ENCODE results near the gene ATP11A.

ATP11A gene

DNA sequence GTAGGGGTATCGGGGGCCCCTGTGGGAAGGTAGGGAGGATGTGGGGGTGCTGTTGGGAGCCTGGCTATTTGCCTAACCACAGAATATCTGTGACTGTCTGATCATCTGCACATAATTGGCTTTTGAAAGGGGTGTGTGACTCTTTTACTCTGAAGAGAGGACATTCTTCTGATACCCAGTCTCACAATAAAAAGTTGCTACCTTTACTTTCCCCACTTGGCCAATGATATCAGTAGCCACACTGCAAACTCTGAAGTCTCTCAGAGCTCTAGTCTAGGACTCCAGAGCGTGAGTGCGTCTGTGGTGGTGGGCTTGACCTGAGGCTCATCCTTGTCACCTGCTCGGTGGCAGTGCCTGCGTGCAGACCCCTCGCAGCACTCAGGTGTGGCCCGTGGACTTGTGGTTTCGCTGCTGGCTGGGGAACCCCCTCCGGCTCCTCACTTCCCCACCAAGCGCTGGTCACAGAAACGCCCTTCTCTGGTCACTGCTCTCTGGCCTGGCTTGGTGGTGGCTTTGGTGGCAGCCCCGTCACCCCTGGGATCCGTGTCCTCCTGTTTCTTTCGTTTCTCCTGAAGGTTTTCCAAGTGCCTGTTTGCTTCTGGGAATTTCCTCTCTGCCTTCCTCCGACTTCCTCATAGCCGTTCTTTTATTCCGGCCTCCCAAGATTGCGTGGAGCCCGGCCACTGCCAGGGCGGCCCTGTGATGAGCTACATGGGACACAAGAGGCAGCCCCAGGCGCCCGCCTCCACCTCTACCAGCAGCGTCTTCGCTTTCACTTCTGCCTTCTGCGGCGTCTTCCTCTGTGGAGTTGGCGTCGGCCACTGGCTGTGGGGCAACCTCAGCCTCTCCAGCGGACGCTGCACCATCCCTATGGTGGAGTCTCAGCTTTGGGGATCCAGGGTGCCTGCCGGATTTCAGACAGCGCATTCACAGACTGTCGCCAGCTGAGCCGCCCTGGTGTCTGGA is 78.0 kb downstream of the ATP11A start:
- Histone ChIP-seq H3K9ac (ENCODE audit: low read depth, low read length) (no peak overlapping the region), H3K9me3 (ENCODE audit: insufficient read depth, low read length, severe bottlenecking) (no peaks in the 10 kb centered on the region), H2AFZ (ENCODE audit: low read depth, low read length) (no peak overlapping the region), H3K79me2 (ENCODE audit: insufficient read depth, low read length) (peaks cover 48% of the 10 kb centered on the region), H3K4me1 (ENCODE audit: insufficient read depth, low read length) (no peaks in the 10 kb centered on the region), H3K4me3 (ENCODE audit: low read depth in 1 of 2, low read length in 2 of 2) (no peak overlapping the region), H4K20me1 (ENCODE audit: insufficient read depth, low read length) (peaks cover 74% of the 10 kb centered on the region), H3K36me3 (ENCODE audit: insufficient read depth, low read length) (no peaks in the 10 kb centered on the region), H3K27ac (ENCODE audit: low read length) (no peak overlapping the region), H3K4me2 (ENCODE audit: insufficient read depth, low read length) (no peak overlapping the region), H3K27me3 (ENCODE audit: insufficient read depth, low read length, poor library complexity) (no peaks in the 10 kb centered on the region)
- ATAC-seq (ENCODE audit: insufficient read depth, low read depth) (no peak), DNase-seq (no peak)
- TF ChIP-seq, protein P1, sequence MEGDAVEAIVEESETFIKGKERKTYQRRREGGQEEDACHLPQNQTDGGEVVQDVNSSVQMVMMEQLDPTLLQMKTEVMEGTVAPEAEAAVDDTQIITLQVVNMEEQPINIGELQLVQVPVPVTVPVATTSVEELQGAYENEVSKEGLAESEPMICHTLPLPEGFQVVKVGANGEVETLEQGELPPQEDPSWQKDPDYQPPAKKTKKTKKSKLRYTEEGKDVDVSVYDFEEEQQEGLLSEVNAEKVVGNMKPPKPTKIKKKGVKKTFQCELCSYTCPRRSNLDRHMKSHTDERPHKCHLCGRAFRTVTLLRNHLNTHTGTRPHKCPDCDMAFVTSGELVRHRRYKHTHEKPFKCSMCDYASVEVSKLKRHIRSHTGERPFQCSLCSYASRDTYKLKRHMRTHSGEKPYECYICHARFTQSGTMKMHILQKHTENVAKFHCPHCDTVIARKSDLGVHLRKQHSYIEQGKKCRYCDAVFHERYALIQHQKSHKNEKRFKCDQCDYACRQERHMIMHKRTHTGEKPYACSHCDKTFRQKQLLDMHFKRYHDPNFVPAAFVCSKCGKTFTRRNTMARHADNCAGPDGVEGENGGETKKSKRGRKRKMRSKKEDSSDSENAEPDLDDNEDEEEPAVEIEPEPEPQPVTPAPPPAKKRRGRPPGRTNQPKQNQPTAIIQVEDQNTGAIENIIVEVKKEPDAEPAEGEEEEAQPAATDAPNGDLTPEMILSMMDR (IDR thresholded peaks at IDR 0.05; ENCODE audit: borderline replicate concordance, extremely low read depth, low read length, poor library complexity, severe bottlenecking), result no peak
- TF ChIP-seq EZH2 (IDR thresholded peaks at IDR 0.05; ENCODE audit: borderline replicate concordance, low read depth, low read length, severe bottlenecking), result no peak

DNA sequence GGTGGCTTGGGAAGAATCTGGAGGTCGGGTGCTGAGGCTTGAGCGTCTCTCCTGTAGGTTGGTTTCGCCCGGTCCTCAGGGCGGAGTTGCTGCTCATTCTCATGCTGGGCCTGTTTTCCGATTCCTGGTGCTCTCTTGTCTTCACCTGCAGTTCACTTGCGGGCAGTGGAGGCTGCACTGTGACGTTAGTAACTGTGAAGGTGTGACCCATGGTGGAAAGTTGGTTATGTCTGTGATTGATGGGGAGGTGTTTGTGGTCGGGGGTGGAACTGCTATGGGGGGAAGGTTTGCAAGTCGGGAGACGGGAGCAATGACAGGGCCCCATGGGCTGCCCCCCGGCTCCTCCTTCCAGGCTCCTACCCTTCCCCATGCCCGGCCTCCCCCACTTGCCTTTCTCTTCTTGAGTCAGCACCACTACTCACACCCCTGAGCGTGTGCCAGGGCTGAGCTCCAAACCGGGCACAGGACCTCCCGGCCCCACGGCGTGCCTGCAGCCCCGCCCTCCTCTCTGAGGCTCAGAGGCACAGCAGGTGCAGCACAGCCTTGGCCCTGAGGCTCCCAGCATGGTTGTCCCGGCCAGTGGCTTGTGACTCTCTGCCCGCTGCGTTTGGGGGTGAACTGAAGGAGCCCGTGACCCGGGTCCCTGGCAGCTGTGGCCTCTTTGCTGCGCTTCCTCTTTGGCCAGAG is 79.1 kb downstream of the ATP11A start:
- H3K4me1 ChIP-seq (ENCODE audit: insufficient read depth, low read length), result no peaks in the 10 kb centered on the region
- DNase-seq, result no peak
- H3K4me2 ChIP-seq (ENCODE audit: insufficient read depth, low read length), result no peak overlapping the region
- ATAC-seq (ENCODE audit: insufficient read depth, low read depth), result no peak
- no peak overlapping the region for H3K4me3 ChIP-seq (ENCODE audit: low read depth in 1 of 2, low read length in 2 of 2)
- H3K36me3 ChIP-seq (ENCODE audit: insufficient read depth, low read length), result no peaks in the 10 kb centered on the region
- no peak overlapping the region for H2AFZ ChIP-seq (ENCODE audit: low read depth, low read length)
- no peak overlapping the region for H3K9ac ChIP-seq (ENCODE audit: low read depth, low read length)
- no peak overlapping the region for H3K27ac ChIP-seq (ENCODE audit: low read length)
- no peak for TF ChIP-seq EZH2 (IDR thresholded peaks at IDR 0.05; ENCODE audit: borderline replicate concordance, low read depth, low read length, severe bottlenecking)
- TF ChIP-seq, protein P1 (IDR thresholded peaks at IDR 0.05; ENCODE audit: borderline replicate concordance, extremely low read depth, low read length, poor library complexity, severe bottlenecking), result no peak
- peaks cover 51% of the 10 kb centered on the region for H3K79me2 ChIP-seq (ENCODE audit: insufficient read depth, low read length)
- H3K9me3 ChIP-seq (ENCODE audit: insufficient read depth, low read length, severe bottlenecking), result no peaks in the 10 kb centered on the region
- H3K27me3 ChIP-seq (ENCODE audit: insufficient read depth, low read length, poor library complexity), result no peaks in the 10 kb centered on the region
- peaks cover 70% of the 10 kb centered on the region for H4K20me1 ChIP-seq (ENCODE audit: insufficient read depth, low read length)

DNA sequence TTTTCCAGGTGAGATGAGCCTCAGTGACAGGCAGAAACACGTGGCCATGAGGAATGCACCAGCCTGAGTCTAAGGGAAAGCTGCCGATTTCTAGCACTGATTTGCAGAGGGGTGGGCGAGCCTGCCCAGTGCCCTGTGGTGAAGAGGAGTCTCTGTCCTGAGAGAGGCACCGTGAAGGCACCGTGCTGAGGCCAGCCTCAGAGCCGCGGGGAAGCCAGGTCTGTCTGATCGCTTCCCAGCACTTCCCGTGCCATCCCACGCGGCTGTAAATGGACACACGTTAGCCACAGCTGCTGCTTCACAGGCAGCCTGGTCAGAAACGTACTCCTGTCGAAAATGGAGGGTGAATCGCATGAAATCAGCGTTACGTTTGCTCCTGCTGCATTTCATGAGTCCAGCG is 79.8 kb downstream of the ATP11A start:
- no peak overlapping the region for H3K4me3 ChIP-seq (ENCODE audit: low read depth in 1 of 2, low read length in 2 of 2)
- H3K79me2 ChIP-seq (ENCODE audit: insufficient read depth, low read length), result peaks cover 52% of the 10 kb centered on the region
- H3K9ac ChIP-seq (ENCODE audit: low read depth, low read length), result no peak overlapping the region
- H3K27ac ChIP-seq (ENCODE audit: low read length), result no peak overlapping the region
- no peak for DNase-seq
- H4K20me1 ChIP-seq (ENCODE audit: insufficient read depth, low read length), result peaks cover 70% of the 10 kb centered on the region
- no peak overlapping the region for H3K4me2 ChIP-seq (ENCODE audit: insufficient read depth, low read length)
- TF ChIP-seq, protein P1 (IDR thresholded peaks at IDR 0.05; ENCODE audit: borderline replicate concordance, extremely low read depth, low read length, poor library complexity, severe bottlenecking), result no peak
- TF ChIP-seq EZH2 (IDR thresholded peaks at IDR 0.05; ENCODE audit: borderline replicate concordance, low read depth, low read length, severe bottlenecking), result no peak
- no peak overlapping the region for H2AFZ ChIP-seq (ENCODE audit: low read depth, low read length)
- no peak for ATAC-seq (ENCODE audit: insufficient read depth, low read depth)
- no peaks in the 10 kb centered on the region for H3K36me3 ChIP-seq (ENCODE audit: insufficient read depth, low read length)
- H3K27me3 ChIP-seq (ENCODE audit: insufficient read depth, low read length, poor library complexity), result no peaks in the 10 kb centered on the region
- no peaks in the 10 kb centered on the region for H3K4me1 ChIP-seq (ENCODE audit: insufficient read depth, low read length)
- no peaks in the 10 kb centered on the region for H3K9me3 ChIP-seq (ENCODE audit: insufficient read depth, low read length, severe bottlenecking)

All from DND-41 (cell line).